GM18498 (cell line): Measurements from ENCODE around the gene C10orf90.

ENCODE experiments used
- ATAC-seq: cut with Tn5 transposase; IDR thresholded peaks from one replicate; pipeline ENCODE4 v1.9.1; 2021; ENCODE audit warnings: mild to moderate bottlenecking, moderate library complexity; ENCODE audit not compliant: unreplicated experiment

The C10orf90 gene

GRCh38 chr10:126586878-126587277 is 83.6 kb downstream of the C10orf90 start:
- ATAC-seq = no peak

GRCh38 chr10:126586128-126586527 is 84.4 kb downstream of the C10orf90 start:
- ATAC-seq = no peak

- ATAC-seq = no peak
These were observed 85.1 kb downstream of the C10orf90 start for GRCh38 chr10:126585249-126586017.

GRCh38 chr10:126584836-126585235 is 85.7 kb downstream of the C10orf90 start:
- ATAC-seq = no peak

- ATAC-seq = no peak
These were observed 86.8 kb downstream of the C10orf90 start for GRCh38 chr10:126583552-126584200.

GRCh38 chr10:126581648-126582046 is 88.8 kb downstream of the C10orf90 start:
- no peak for ATAC-seq

GRCh38 chr10:126580873-126581647 is 89.4 kb downstream of the C10orf90 start:
- ATAC-seq = no peak

- ATAC-seq = no peak
These were observed 94.2 kb downstream of the C10orf90 start for GRCh38 chr10:126576336-126576735.

GRCh38 chr10:126570621-126571602 is 99.6 kb downstream of the C10orf90 start:
- ATAC-seq = no peak

GRCh38 chr10:126570245-126570570 is 100.3 kb downstream of the C10orf90 start:
- no peak for ATAC-seq

GRCh38 chr10:126569513-126570244 is 100.8 kb downstream of the C10orf90 start:
- ATAC-seq = no peak

GRCh38 chr10:126568809-126569385 is 101.6 kb downstream of the C10orf90 start:
- no peak for ATAC-seq

- no peak for ATAC-seq
These were observed 104.6 kb downstream of the C10orf90 start for GRCh38 chr10:126565871-126566270.

- no peak for ATAC-seq
These were observed 105.1 kb downstream of the C10orf90 start for GRCh38 chr10:126565441-126565840.

- no peak for ATAC-seq
These were observed 106.1 kb downstream of the C10orf90 start for GRCh38 chr10:126564326-126564888.

GRCh38 chr10:126563361-126563760 is 107.1 kb downstream of the C10orf90 start:
- ATAC-seq = no peak

GRCh38 chr10:126561921-126562680 is 108.4 kb downstream of the C10orf90 start:
- ATAC-seq = no peak

GRCh38 chr10:126561294-126561920 is 109.1 kb downstream of the C10orf90 start:
- ATAC-seq = no peak
